NK-92 (cell line): ENCODE results near the gene FCSK.

Source experiments
- DNase-seq: peaks from one replicate; lab custom pipeline; 2025; ENCODE audit not compliant: unreplicated experiment; lab: John Stamatoyannopoulos, UW

FCSK gene

DNA sequence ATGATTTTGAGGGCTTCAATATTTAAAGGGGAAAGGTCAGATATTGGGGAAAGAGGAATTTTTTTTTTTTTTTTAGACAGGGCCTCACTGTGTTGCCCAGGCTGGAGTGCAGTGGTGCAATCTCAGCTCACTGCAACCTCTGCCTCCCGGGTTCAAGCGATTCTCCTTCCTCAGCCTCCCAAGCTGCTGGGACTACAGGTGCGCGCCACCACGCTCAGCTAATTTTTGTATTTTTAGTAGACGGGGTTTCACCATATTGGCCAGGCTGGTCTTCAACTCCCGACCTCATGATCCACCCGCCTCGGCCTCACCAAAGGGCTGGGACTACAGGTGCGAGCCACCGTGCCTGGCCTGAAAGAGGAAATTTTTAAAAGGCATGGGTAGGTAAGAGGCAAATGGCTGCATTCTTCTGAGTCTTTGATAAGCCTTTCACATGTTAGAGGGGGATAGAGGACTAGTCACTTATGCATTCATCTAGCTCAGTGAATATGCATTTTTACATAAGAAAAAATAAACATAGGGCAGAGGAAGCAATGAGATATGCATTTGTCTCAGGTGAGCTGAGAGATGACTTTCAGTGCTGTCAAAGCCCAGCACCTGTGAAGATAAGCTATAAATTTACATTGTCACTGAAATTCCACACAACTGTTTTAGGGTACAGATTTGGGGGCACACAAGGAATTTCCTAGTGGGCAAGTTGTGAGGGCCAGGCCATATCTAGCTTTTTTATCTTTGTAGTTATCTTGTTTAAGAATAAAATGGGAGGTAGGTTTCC is 1.1 kb upstream of the FCSK start:
- DNase-seq, result no peak

GRCh38 chr16:70453892-70454221 is 538 bp upstream of the FCSK start:
- DNase-seq, result no peak

GRCh38 chr16:70455910-70456309 is 1.5 kb downstream of the FCSK start:
- DNase-seq, result no peak

- no peak for DNase-seq
Observed at GRCh38 chr16:70457446-70458166, 3.2 kb downstream of the FCSK start.

GRCh38 chr16:70460737-70461261 is 6.4 kb downstream of the FCSK start:
- DNase-seq, result no peak

- no peak for DNase-seq
Observed at GRCh38 chr16:70463235-70463634, 8.8 kb downstream of the FCSK start.

DNA sequence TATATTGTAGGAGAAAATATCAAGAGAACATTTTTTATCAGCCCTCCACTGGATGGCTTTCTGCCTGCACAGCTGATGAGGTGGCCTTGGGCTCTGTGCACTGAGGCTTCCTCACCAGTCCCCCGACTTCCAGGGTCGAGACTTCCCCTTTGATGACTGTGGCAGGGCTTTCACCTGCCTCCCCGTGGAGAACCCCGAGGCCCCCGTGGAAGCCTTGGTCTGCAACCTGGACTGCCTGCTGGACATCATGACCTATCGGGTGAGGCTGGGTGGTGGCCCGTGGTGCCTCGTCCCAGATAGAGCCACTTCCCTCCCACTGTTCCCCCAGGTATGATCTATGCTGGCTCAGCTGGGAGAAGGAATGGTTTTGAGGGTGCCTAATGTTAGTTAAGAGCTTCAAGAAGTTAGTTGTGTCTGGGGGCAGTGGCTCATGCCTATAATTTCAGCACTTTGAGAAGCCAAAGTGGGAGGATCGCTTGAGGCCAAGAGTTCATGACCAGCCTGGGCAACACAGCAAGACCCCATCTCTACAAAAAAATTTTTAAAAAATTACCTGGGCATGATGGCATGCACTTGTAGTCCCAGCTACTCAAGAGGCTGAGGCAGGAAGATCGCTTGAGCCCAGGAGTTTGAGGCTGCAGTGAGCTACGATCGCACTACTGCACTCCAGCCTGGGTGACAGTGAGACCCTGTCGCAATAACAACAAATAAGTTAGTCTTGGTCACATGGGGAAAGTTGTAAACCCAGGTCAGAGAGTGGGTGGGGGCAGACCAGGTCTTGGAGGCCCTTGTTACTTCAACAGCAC is 11.8 kb downstream of the FCSK start:
- DNase-seq, result no peak

DNA sequence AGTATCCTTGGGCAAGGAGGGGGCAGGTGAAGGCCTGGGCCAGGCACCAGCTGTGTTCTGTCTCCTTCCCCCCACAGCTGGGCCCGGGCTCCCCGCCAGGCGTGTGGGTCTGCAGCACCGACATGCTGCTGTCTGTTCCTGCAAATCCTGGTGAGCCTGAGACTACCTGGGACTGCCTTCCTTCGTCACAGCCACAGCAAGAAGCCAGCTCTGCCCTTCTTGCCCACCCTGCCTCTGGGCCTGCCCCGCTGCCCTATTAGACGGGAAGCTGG is 12.3 kb downstream of the FCSK start:
- DNase-seq, result no peak

GRCh38 chr16:70467113-70467512 is 12.7 kb downstream of the FCSK start:
- DNase-seq, result no peak

- DNase-seq, result no peak
Observed at GRCh38 chr16:70467608-70468007, 13.2 kb downstream of the FCSK start.

GRCh38 chr16:70468776-70469525 is 14.6 kb downstream of the FCSK start:
- DNase-seq, result no peak

DNA sequence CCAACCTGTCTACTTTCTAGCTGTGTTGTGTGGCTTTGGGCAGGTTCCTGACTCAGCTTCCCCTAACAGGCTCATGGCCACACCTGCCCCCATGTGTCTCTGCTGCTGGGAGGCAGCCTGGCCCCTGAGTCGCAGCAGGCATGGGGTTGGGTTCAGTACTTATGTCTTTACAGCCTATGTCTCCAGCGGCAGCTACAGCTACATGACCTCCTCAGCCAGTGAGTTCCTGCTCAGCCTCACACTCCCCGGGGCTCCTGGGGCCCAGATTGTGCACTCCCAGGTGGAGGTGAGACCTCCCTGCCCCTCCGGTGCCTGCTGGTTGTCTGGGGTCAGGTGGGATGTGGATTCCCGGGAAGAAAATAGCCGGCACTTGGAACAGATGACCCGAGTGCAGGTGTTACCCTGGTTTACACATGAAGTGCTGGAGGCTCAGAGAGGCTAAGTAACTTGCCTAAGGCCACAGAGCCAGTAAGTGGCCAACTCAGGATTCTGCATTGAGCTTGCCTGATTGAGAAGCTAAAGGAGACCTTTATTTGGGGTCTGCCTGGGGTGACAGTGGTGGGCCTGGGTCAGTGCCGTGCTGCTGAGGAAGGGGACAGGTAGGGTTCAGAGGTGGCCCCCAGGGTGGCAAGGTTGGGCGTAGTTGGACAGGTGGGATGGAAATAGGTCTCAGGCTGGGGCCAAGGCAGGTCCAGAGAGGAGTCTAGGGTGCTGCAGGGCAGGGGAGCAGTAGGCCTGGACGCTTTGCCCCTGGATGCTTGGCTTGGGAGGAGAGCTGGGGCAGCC is 15.9 kb downstream of the FCSK start:
- DNase-seq, result no peak

DNA sequence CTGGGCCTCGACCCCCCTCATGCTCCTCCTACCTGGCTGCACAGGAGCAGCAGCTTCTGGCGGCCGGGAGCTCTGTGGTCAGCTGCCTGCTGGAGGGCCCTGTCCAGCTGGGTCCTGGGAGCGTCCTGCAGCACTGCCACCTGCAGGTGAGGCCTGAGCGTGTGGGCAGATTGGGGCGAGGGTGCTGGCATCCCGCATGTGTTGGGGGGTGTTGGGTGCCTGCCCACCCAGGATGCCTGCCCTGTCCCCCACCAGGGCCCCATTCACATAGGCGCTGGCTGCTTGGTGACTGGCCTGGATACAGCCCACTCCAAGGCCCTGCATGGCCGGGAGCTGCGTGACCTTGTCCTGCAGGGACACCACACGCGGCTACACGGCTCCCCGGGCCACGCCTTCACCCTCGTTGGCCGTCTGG is 16.5 kb downstream of the FCSK start:
- no peak for DNase-seq

DNA sequence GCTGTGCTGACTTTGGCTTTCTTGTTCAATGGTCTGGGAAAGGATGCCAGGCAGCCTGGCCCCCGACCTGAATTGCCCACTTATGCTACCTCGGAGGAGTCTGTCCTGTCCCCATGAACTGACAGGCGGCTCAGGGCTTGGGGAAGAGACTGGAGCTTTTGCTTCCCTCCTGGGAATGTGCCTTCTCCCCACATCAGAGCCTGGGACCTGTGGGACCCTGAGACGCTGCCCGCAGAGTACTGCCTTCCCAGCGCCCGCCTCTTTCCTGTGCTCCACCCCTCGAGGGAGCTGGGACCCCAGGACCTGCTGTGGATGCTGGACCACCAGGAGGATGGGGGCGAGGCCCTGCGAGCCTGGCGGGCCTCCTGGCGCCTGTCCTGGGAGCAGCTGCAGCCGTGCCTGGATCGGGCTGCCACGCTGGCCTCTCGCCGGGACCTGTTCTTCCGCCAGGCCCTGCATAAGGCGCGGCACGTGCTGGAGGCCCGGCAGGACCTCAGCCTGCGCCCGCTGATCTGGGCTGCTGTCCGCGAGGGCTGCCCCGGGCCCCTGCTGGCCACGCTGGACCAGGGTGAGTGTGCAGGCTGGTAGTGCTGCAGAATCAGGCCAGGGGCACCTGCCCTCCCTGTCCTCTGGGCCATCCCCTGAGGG is 18.5 kb downstream of the FCSK start:
- DNase-seq, result no peak

DNA sequence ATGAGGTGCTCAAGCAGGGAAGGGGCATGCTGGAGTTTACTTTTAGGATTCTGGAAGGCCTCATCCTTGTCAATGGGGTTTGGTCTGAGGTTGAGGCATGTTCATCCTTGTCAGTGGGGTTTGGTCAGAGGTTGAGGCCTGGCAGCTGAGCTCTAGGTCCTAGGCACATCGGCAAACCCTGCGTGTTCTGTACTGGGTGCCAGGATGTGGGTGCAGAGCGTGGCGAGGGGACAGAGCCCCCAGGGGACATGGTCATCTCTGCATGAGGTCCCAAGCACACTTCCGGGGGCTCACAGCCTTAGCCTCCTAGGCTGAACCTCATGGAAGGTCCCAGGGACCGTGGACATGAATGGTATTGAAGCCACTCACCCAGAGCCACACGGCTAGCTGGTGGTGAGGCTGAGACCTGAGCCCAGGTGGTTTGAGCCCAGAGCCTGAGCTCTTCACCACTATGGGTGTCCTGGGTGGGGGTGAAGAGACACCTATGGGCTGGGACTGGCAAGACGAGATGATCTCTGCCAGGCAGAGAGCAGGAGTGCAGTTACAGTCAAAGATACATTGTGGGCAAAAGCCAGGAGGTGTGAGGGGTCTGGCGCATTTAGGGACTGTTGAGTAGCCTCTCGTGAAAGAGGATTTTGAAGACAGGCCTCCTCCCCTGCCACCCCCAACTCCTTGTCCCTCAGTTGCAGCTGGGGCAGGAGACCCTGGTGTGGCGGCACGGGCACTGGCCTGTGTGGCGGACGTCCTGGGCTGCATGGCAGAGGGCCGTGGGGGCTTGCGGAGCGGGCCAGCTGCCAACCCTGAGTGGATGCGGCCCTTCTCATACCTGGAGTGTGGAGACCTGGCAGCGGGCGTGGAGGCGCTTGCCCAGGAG is 19.3 kb downstream of the FCSK start:
- no peak for DNase-seq

- no peak for DNase-seq
Observed at GRCh38 chr16:70474320-70475053, 20.1 kb downstream of the FCSK start.

DNA sequence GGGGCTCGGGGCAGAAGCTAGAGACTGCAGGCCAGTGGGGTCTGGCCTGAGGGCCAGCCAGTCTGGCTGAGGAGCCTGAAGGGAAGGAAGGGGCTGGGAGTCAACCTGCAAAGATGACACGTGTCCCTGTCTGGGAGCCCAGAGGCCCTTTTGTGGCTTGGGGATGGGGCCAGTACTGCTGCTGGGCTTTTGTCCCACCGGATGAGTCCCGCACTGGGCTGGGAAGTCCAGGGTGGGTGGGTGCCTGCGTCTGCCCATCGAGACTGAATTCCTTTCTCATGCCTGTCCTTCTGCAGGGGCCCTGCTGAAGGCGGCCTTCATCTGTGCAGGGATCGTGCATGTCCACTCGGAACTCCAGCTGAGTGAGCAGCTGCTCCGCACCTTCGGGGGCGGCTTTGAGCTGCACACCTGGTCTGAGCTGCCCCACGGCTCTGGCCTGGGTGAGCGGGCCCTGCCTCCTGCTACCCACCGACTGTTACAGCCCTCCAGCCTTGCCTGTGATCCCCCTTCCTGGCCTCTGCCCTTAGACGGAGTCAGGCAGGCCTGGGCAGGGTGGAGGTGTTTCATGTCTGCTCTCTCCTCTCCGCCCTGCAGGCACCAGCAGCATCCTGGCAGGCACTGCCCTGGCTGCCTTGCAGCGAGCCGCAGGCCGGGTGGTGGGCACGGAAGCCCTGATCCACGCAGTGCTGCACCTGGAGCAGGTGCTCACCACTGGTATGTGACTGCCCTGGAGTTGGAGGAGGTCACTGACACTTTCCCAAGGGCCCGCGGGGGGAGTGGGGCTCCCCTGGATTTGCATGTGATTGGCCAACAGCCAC is 20.9 kb downstream of the FCSK start:
- DNase-seq, result no peak
